ENCODE results near the gene CRADD. TPM values are rescaled to one million over a fixed set of nuclear protein-coding genes. Genes with fewer than 3 reads are reported as not detected.

CRADD gene
- total and polyA plus RNA-seq, 4 donors = 16.9 to 33.4 (median 20.0) TPM

DNA sequence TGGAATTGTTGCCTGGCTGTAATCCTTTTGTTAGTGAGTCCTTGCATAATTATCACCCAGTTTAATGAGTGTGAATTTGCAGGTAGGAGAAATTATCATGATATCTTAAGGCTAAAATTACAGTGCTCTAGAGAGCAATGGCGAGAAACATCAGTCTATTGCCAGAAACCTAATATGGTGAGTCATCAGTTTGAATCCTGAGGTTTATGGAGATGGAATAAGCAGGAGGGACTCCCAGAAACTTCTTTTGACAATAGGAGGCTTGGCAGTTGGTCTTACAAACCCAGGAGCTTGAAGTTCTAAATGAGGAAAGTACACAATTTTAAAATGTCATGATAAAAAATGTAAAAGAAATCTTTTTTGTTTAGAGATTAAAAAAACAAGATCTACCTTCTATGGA lies 31.5 kb upstream of the CRADD start:
- 75 to 81% methylated on average over 1 of the region's 1 CpG for WGBS, 2 donors
- Histone ChIP-seq H3K27ac (ENCODE audit: low read depth in 1 of 2, low read length in 2 of 2) (no peak overlapping the region), H3K27me3 (ENCODE audit: control insufficient read depth in 1 of 2, insufficient read depth in 2 of 2, low read length in 1 of 2) (no peaks in the 10 kb centered on the region), H3K4me3 (ENCODE audit: low read length in 2 of 2) (no peak overlapping the region), H3K4me1 (ENCODE audit: control insufficient read depth in 1 of 2, insufficient read depth in 2 of 2, low read length in 2 of 2) (no peaks in the 10 kb centered on the region), H3K36me3 (ENCODE audit: control insufficient read depth in 1 of 2, insufficient read depth in 2 of 2, low read length in 1 of 2) (no peaks in the 10 kb centered on the region), H3K9me3 (ENCODE audit: control insufficient read depth, low read length) (no peaks in the 10 kb centered on the region)
- intact Hi-C loops (cut with DNase I) = no loop called here
- DNase-seq (no peak), ATAC-seq (ENCODE audit: low FRiP score) (no peak)

GRCh38 chr12:93650626-93651025 lies 26.5 kb upstream of the CRADD start:
- no peaks in the 10 kb centered on the region for H3K4me1 ChIP-seq (ENCODE audit: control insufficient read depth in 1 of 2, insufficient read depth in 2 of 2, low read length in 2 of 2)
- WGBS, 2 donors = 83 to 88% methylated on average over 1 of the region's 1 CpG

DNA sequence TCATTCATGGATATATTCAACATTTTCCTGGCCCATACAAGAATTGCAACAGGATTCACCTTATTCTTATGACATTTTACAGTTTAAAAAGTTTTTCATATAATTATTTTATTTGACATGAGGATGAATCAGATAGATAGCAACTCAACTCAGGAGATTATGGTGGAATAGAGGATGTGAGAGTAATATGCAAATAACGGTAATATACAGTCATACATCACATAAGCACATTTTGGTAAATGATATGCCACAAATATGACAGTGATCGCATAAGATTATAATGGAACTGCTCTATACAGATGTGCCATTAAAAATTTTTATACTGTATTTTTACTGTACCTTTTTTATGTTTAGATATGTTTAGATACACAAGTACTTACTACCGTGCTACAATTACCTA lies 24.1 kb upstream of the CRADD start:
- Histone ChIP-seq H3K9me3 (ENCODE audit: control insufficient read depth, low read length) (no peaks in the 10 kb centered on the region), H3K27ac (ENCODE audit: low read depth in 1 of 2, low read length in 2 of 2) (no peak overlapping the region), H3K36me3 (ENCODE audit: control insufficient read depth in 1 of 2, insufficient read depth in 2 of 2, low read length in 1 of 2) (no peaks in the 10 kb centered on the region), H3K4me1 (ENCODE audit: control insufficient read depth in 1 of 2, insufficient read depth in 2 of 2, low read length in 2 of 2) (no peaks in the 10 kb centered on the region), H3K4me3 (ENCODE audit: low read length in 2 of 2) (no peak overlapping the region), H3K27me3 (ENCODE audit: control insufficient read depth in 1 of 2, insufficient read depth in 2 of 2, low read length in 1 of 2) (no peaks in the 10 kb centered on the region)
- 94 to 95% methylated on average over 3 of the region's 3 CpGs for WGBS, 2 donors
- DNase-seq (no peak), ATAC-seq (ENCODE audit: low FRiP score) (no peak)
- intact Hi-C loops (cut with DNase I) = no loop called here

More at GRCh38 chr12:93650626-93651025, 26.5 kb upstream of the CRADD start:
- no peak for DNase-seq
- no peak overlapping the region for H3K4me3 ChIP-seq (ENCODE audit: low read length in 2 of 2)
- H3K27ac ChIP-seq (ENCODE audit: low read depth in 1 of 2, low read length in 2 of 2) = no peak overlapping the region
- intact Hi-C loops (cut with DNase I) = no loop called here
- no peaks in the 10 kb centered on the region for H3K27me3 ChIP-seq (ENCODE audit: control insufficient read depth in 1 of 2, insufficient read depth in 2 of 2, low read length in 1 of 2)
- ATAC-seq (ENCODE audit: low FRiP score) = no peak
- H3K36me3 ChIP-seq (ENCODE audit: control insufficient read depth in 1 of 2, insufficient read depth in 2 of 2, low read length in 1 of 2) = no peaks in the 10 kb centered on the region
- no peaks in the 10 kb centered on the region for H3K9me3 ChIP-seq (ENCODE audit: control insufficient read depth, low read length)

DNA sequence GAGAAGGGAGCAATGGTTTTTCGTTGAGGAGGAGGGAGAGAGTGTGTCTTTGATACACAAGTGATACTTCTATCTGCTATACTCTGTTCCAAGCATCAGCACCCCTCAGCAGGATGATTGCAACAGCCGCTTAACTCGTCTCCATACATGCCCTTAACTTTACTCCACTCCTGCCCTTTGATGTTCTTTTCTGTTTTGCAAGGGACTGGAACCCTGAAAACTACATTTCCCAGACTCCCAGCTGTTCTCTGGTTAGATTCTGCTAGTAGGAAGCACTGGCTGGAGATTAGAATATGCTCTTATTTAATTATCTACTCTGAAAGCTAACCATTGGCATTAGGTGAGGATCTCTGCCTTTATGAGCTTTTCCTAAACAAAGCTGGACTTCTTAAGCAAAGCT lies 23.5 kb upstream of the CRADD start:
- DNase-seq = no peak

DNA sequence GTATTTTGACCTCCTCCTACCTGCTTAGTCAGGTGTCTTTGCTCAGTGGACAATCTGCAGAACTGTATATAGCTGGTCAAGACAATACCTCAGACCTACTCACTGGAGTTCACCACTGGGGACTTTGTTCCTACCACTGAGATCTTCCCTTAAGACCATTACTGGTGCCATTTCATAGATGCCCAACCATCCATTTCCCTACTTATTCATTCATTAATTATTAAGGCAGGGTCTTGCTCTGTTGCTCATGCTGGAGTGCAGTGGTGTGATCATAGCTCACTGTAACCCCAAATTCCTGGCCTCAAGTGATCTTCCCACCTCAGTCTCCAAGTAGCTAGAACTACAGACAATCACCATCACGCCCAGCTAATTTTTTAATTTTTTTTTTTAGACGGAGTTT lies 22.8 kb upstream of the CRADD start:
- no peak for ATAC-seq (ENCODE audit: low FRiP score)
- Histone ChIP-seq H3K4me1 (ENCODE audit: control insufficient read depth in 1 of 2, insufficient read depth in 2 of 2, low read length in 2 of 2) (no peaks in the 10 kb centered on the region), H3K9me3 (ENCODE audit: control insufficient read depth, low read length) (no peaks in the 10 kb centered on the region), H3K4me3 (ENCODE audit: low read length in 2 of 2) (no peak overlapping the region), H3K27me3 (ENCODE audit: control insufficient read depth in 1 of 2, insufficient read depth in 2 of 2, low read length in 1 of 2) (no peaks in the 10 kb centered on the region), H3K36me3 (ENCODE audit: control insufficient read depth in 1 of 2, insufficient read depth in 2 of 2, low read length in 1 of 2) (no peaks in the 10 kb centered on the region), H3K27ac (ENCODE audit: low read depth in 1 of 2, low read length in 2 of 2) (no peak overlapping the region)
- 94 to 96% methylated on average over 2 of the region's 2 CpGs for WGBS, 2 donors
- DNase-seq = no peak
- intact Hi-C loops (cut with DNase I) = no loop called here

More for the DNA sequence above, 23.5 kb upstream of the CRADD start:
- H3K27ac ChIP-seq (ENCODE audit: low read depth in 1 of 2, low read length in 2 of 2) = no peak overlapping the region
- intact Hi-C loops (cut with DNase I) = no loop called here
- whole genome bisulfite sequencing, 2 donors = 71 to 78% methylated on average over 3 of the region's 3 CpGs
- H3K9me3 ChIP-seq (ENCODE audit: control insufficient read depth, low read length) = no peaks in the 10 kb centered on the region
- no peaks in the 10 kb centered on the region for H3K4me1 ChIP-seq (ENCODE audit: control insufficient read depth in 1 of 2, insufficient read depth in 2 of 2, low read length in 2 of 2)
- H3K36me3 ChIP-seq (ENCODE audit: control insufficient read depth in 1 of 2, insufficient read depth in 2 of 2, low read length in 1 of 2) = no peaks in the 10 kb centered on the region
- ATAC-seq (ENCODE audit: low FRiP score) = no peak
- H3K4me3 ChIP-seq (ENCODE audit: low read length in 2 of 2) = no peak overlapping the region
- H3K27me3 ChIP-seq (ENCODE audit: control insufficient read depth in 1 of 2, insufficient read depth in 2 of 2, low read length in 1 of 2) = no peaks in the 10 kb centered on the region

DNA sequence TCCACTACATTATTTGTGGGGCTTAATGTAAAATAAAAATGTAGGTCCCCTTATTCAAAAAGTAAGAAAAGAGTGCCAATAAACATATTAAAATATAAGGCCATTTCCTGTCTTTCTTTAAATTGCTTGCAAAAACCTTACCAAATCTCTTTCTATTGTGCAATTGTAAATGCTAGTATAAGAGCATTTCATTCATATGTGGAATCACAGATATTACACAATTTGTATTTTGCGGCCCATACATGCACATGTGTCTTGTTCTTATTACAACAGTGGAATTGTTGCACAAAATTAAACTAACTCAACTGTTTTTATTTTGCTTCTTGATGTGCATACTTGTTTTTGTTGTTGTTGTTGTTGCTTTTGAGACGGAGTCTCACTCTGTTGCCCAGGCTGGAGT lies 20.1 kb upstream of the CRADD start:
- Histone ChIP-seq H3K9me3 (ENCODE audit: control insufficient read depth, low read length) (no peaks in the 10 kb centered on the region), H3K4me3 (ENCODE audit: low read length in 2 of 2) (no peak overlapping the region), H3K4me1 (ENCODE audit: control insufficient read depth in 1 of 2, insufficient read depth in 2 of 2, low read length in 2 of 2) (no peaks in the 10 kb centered on the region), H3K27ac (ENCODE audit: low read depth in 1 of 2, low read length in 2 of 2) (no peak overlapping the region), H3K36me3 (ENCODE audit: control insufficient read depth in 1 of 2, insufficient read depth in 2 of 2, low read length in 1 of 2) (no peaks in the 10 kb centered on the region), H3K27me3 (ENCODE audit: control insufficient read depth in 1 of 2, insufficient read depth in 2 of 2, low read length in 1 of 2) (no peaks in the 10 kb centered on the region)
- 95 to 96% methylated on average over 2 of the region's 2 CpGs for WGBS, 2 donors
- intact Hi-C loops (cut with DNase I) = no loop called here
- DNase-seq (no peak), ATAC-seq (ENCODE audit: low FRiP score) (no peak)

DNA sequence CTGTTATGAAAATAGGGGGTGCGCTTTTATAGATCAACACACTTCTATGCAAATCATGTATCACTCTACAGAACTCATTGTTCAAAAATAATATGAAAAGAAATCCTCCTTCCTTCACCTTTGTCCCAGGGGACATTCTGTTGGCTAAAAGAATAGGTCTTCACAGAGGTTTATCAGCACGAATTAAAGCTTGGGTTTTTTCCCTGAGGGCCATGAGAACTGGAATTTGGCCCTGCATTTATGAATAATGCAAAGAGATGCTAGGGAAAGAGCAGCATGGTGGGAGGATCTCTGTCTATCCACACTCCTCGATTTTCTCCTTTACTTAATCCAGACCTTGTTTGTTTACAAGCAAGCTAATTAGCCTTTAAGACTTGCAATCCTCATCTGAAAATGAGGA lies 16.2 kb upstream of the CRADD start:
- ATAC-seq (ENCODE audit: low FRiP score) (no peak), DNase-seq (no peak)
- H3K4me1 ChIP-seq (ENCODE audit: control insufficient read depth in 1 of 2, insufficient read depth in 2 of 2, low read length in 2 of 2) = no peaks in the 10 kb centered on the region
- no peaks in the 10 kb centered on the region for H3K36me3 ChIP-seq (ENCODE audit: control insufficient read depth in 1 of 2, insufficient read depth in 2 of 2, low read length in 1 of 2)
- WGBS, 2 donors = 64 to 70% methylated on average over 3 of the region's 3 CpGs
- no peaks in the 10 kb centered on the region for H3K9me3 ChIP-seq (ENCODE audit: control insufficient read depth, low read length)
- no peak overlapping the region for H3K4me3 ChIP-seq (ENCODE audit: low read length in 2 of 2)
- intact Hi-C loops (cut with DNase I) = no loop called here
- no peak overlapping the region for H3K27ac ChIP-seq (ENCODE audit: low read depth in 1 of 2, low read length in 2 of 2)
- H3K27me3 ChIP-seq (ENCODE audit: control insufficient read depth in 1 of 2, insufficient read depth in 2 of 2, low read length in 1 of 2) = no peaks in the 10 kb centered on the region

- no peak for DNase-seq
- Histone ChIP-seq H3K9me3 (ENCODE audit: control insufficient read depth, low read length) (no peaks in the 10 kb centered on the region), H3K27ac (ENCODE audit: low read depth in 1 of 2, low read length in 2 of 2) (no peak overlapping the region), H3K27me3 (ENCODE audit: control insufficient read depth in 1 of 2, insufficient read depth in 2 of 2, low read length in 1 of 2) (no peaks in the 10 kb centered on the region), H3K4me3 (ENCODE audit: low read length in 2 of 2) (no peak overlapping the region), H3K4me1 (ENCODE audit: control insufficient read depth in 1 of 2, insufficient read depth in 2 of 2, low read length in 2 of 2) (no peaks in the 10 kb centered on the region), H3K36me3 (ENCODE audit: control insufficient read depth in 1 of 2, insufficient read depth in 2 of 2, low read length in 1 of 2) (no peaks in the 10 kb centered on the region)
- WGBS, 2 donors = 91 to 93% methylated on average over 2 of the region's 2 CpGs
- intact Hi-C loops (cut with DNase I) = no loop called here
- ATAC-seq (ENCODE audit: low FRiP score) = no peak
Observed at GRCh38 chr12:93663006-93663728, 14.0 kb upstream of the CRADD start.

GRCh38 chr12:93663729-93664084 lies 13.5 kb upstream of the CRADD start:
- Histone ChIP-seq H3K4me3 (ENCODE audit: low read length in 2 of 2) (no peak overlapping the region), H3K9me3 (ENCODE audit: control insufficient read depth, low read length) (no peaks in the 10 kb centered on the region), H3K27ac (ENCODE audit: low read depth in 1 of 2, low read length in 2 of 2) (no peak overlapping the region), H3K4me1 (ENCODE audit: control insufficient read depth in 1 of 2, insufficient read depth in 2 of 2, low read length in 2 of 2) (no peaks in the 10 kb centered on the region), H3K27me3 (ENCODE audit: control insufficient read depth in 1 of 2, insufficient read depth in 2 of 2, low read length in 1 of 2) (no peaks in the 10 kb centered on the region), H3K36me3 (ENCODE audit: control insufficient read depth in 1 of 2, insufficient read depth in 2 of 2, low read length in 1 of 2) (no peaks in the 10 kb centered on the region)
- WGBS, 2 donors = 96 to 97% methylated on average over 4 of the region's 4 CpGs
- no peak for ATAC-seq (ENCODE audit: low FRiP score)
- intact Hi-C loops (cut with DNase I) = no loop called here
- DNase-seq = no peak

All from aorta (tissue), 5 donors.